Esophagus squamous epithelium (tissue), 5 donors: ENCODE measurements around the gene SLC25A41. TPM values are rescaled to one million over a fixed set of nuclear protein-coding genes. Genes with fewer than 3 reads are reported as not detected.

Source experiments
- DNase-seq: peaks from one replicate; lab custom pipeline; 2025; lab: John Stamatoyannopoulos, UW
- H3K27ac ChIP-seq, 4 donors: fragments of 200-600 bp; sonication (generic); one replicate each; pipeline ENCODE4 v1.5.1; 2016 to 2019; ENCODE audit warnings: mild to moderate bottlenecking in 1 of 4
- H3K27me3 ChIP-seq, 4 donors: fragments of 200-600 bp; sonication (generic); 1 replicate in 3 of 4; 2 replicates in 1 of 4; pipeline versions ENCODE4 v1.5.1 to v1.6.0; 2017 to 2021; ENCODE audit warnings: antibody characterized with exemption in 1 of 4
- H3K36me3 ChIP-seq, 3 donors: fragments of 200-600 bp; sonication (generic); one replicate each; pipeline ENCODE4 v1.5.1; 2016 to 2019
- H3K4me1 ChIP-seq, 3 donors: fragments of 200-600 bp; sonication (generic); one replicate each; pipeline ENCODE4 v1.5.1; 2017 to 2019
- H3K4me3 ChIP-seq, 4 donors: fragments of 200-600 bp; sonication (generic); 1 replicate in 3 of 4; 2 replicates in 1 of 4; pipeline ENCODE4 v1.5.1; 2016 to 2019; ENCODE audit warnings: mild to moderate bottlenecking in 2 of 4, moderate library complexity in 1 of 4
- H3K9me3 ChIP-seq, 3 donors: fragments of 200-600 bp; sonication (generic); one replicate each; pipeline ENCODE4 v1.5.1; 2016 to 2019
- CTCF ChIP-seq, 6 experiments: fragments of 450-650 bp in 4 of 6; fragments of 200-600 bp in 2 of 6; sonication (generic) in 2 of 6; IDR thresholded peaks; one replicate each; pipeline ENCODE4 v1.5.1; 2016 to 2019; ENCODE audit warnings: antibody characterized with exemption in 6 of 6, mild to moderate bottlenecking in 4 of 6, moderate library complexity in 4 of 6
- POLR2A ChIP-seq, 4 donors: fragments of 450-650 bp; IDR thresholded peaks; one replicate each; pipeline ENCODE4 v1.6.1; 2017; ENCODE audit warnings: antibody characterized with exemption in 4 of 4, mild to moderate bottlenecking in 4 of 4, moderate library complexity in 3 of 4
- WGBS, 2 donors: methylation state at CpG; one replicate each; pipeline ENCODE4 v1.1.5; 2018; 5-methylcytosine and 5-hydroxymethylcytosine counted together
- intact Hi-C: fragments of 100-400 bp; cut with DNase I; formaldehyde crosslinking; loops from one replicate; pipeline ENCODE4 v1.15.0; 2022
- total RNA-seq, 4 donors: library from RNA; depleted of rRNA; stranded (reverse); fragments of >200 nt; gene quantifications; one replicate each; pipeline ENCODE4 v1.1.0, GENCODE V29; 2016
- donor health status: DM: yes; HTN: yes; CAD: no.

The SLC25A41 gene
- total RNA-seq, 4 donors from 2014 or later, result 0.38 TPM; not detected in 3

GRCh38 chr19:6384381-6384780, 49.2 kb downstream of the SLC25A41 start:
- WGBS, 2 donors, result 79 to 87% methylated on average over 4 of the region's 4 CpGs
- Histone ChIP-seq H3K27me3 (no peaks in the 10 kb centered on the region), H3K4me1 (no peaks in the 10 kb centered on the region), H3K9me3 (no peaks in the 10 kb centered on the region), H3K27ac (no peak overlapping the region), H3K4me3 (no peak overlapping the region), H3K36me3 (peaks cover 66 to 100% (median 75%) of the 10 kb centered on the region in 3 donors)
- intact Hi-C loops, result no loop called here
- TF ChIP-seq CTCF (IDR thresholded peaks at IDR 0.05) (no peak), POLR2A (IDR thresholded peaks at IDR 0.05) (no peak)
- DNase-seq, result no peak

- whole genome bisulfite sequencing, 2 donors, result 97 to 98% methylated on average over 17 to 18 of the region's 19 CpGs
- H3K9me3 ChIP-seq, result no peaks in the 10 kb centered on the region
Measured at GRCh38 chr19:6383188-6383587, 50.4 kb downstream of the SLC25A41 start.

GRCh38 chr19:6381030-6381750, 52.4 kb downstream of the SLC25A41 start:
- intact Hi-C loops, result no loop called here

More at GRCh38 chr19:6383188-6383587, 50.4 kb downstream of the SLC25A41 start:
- no peak for TF ChIP-seq CTCF (IDR thresholded peaks at IDR 0.05)
- no peak for TF ChIP-seq POLR2A (IDR thresholded peaks at IDR 0.05)
- Histone ChIP-seq H3K4me1 (peaks cover 0 to 3% (median 0%) of the 10 kb centered on the region in 3 donors), H3K27me3 (no peaks in the 10 kb centered on the region), H3K4me3 (no peak overlapping the region), H3K36me3 (peaks cover 59 to 100% (median 63%) of the 10 kb centered on the region in 3 donors), H3K27ac (no peak overlapping the region)
- intact Hi-C loops, result no loop called here
- DNase-seq, result no peak

GRCh38 chr19:6379744-6380143, 53.8 kb downstream of the SLC25A41 start:
- Histone ChIP-seq H3K36me3 (peaks cover 37 to 80% (median 40%) of the 10 kb centered on the region in 3 donors), H3K4me3 (no peak overlapping the region), H3K27ac (no peak overlapping the region), H3K4me1 (peaks cover 0 to 21% (median 0%) of the 10 kb centered on the region in 3 donors), H3K27me3 (no peaks in the 10 kb centered on the region), H3K9me3 (no peaks in the 10 kb centered on the region)
- DNase-seq, result no peak
- 94 to 100% methylated on average over 2 to 3 of the region's 3 CpGs for WGBS, 2 donors
- no peak for TF ChIP-seq CTCF (IDR thresholded peaks at IDR 0.05)
- no peak for TF ChIP-seq POLR2A (IDR thresholded peaks at IDR 0.05)
- intact Hi-C loops, result no loop called here

More at GRCh38 chr19:6381030-6381750, 52.4 kb downstream of the SLC25A41 start:
- Histone ChIP-seq H3K9me3 (no peaks in the 10 kb centered on the region), H3K4me1 (peaks cover 0 to 18% (median 0%) of the 10 kb centered on the region in 3 donors), H3K27me3 (no peaks in the 10 kb centered on the region), H3K36me3 (peaks cover 45 to 82% (median 49%) of the 10 kb centered on the region in 3 donors), H3K4me3 (no peak overlapping the region), H3K27ac (no peak overlapping the region)
- no peak for TF ChIP-seq POLR2A (IDR thresholded peaks at IDR 0.05)
- TF ChIP-seq CTCF (IDR thresholded peaks at IDR 0.05), result no peak
- DNase-seq, result no peak
- WGBS, 2 donors, result 90 to 96% methylated on average over 24 to 28 of the region's 40 CpGs

GRCh38 chr19:6378486-6378885, 55.1 kb downstream of the SLC25A41 start:
- Histone ChIP-seq H3K4me1 (peaks cover 7 to 32% (median 7%) of the 10 kb centered on the region in 3 donors), H3K27me3 (no peaks in the 10 kb centered on the region), H3K27ac (peak overlapping the region in 1 of 4 donors; percentile 50), H3K4me3 (no peak overlapping the region), H3K36me3 (peaks cover 32 to 74% (median 32%) of the 10 kb centered on the region in 3 donors), H3K9me3 (no peaks in the 10 kb centered on the region)
- intact Hi-C loops, result no loop called here
- TF ChIP-seq POLR2A (IDR thresholded peaks at IDR 0.05) (no peak), CTCF (IDR thresholded peaks at IDR 0.05) (no peak)
- WGBS, 2 donors, result 69 to 77% methylated on average over 3 to 6 of the region's 9 CpGs
- DNase-seq, result no peak
